K562 (cell line): ENCODE measurements around the gene OR4D9. TPM values are rescaled to one million over a fixed set of nuclear protein-coding genes. Genes with fewer than 3 reads are reported as not detected.

Experiments used
- EGR1 ChIP-seq: fragments of 450-650 bp; conservative IDR thresholded peaks from 2 replicates; pipeline ENCODE4 v1.6.1; 2017; ENCODE audit warnings: mild to moderate bottlenecking
- ILK ChIP-seq: fragments of 450-650 bp; IDR thresholded peaks from 2 replicates; pipeline ENCODE4 v1.6.1; 2016; ENCODE audit warnings: missing genetic modification characterization, low read depth, mild to moderate bottlenecking, missing compliant biosample characterization, moderate library complexity, borderline replicate concordance
- RFX7 ChIP-seq: fragments of 250-450 bp; sonication (Bioruptor Pico); IDR thresholded peaks from 2 replicates; pipeline ENCODE4 v1.5.1; 2021; ENCODE audit warnings: mild to moderate bottlenecking
- SAFB2 ChIP-seq: fragments of 200-400 bp; formaldehyde crosslinking; IDR thresholded peaks from 2 replicates; pipeline ENCODE4 v1.6.1; 2018; ENCODE audit warnings: borderline replicate concordance, low read length, low read depth, moderate library complexity; ENCODE audit not compliant: severe bottlenecking
- STAT5A ChIP-seq: IDR thresholded peaks from 2 replicates; pipeline ENCODE4 v1.6.1; 2012; ENCODE audit warnings: low read length, inconsistent platforms, borderline replicate concordance
- TARDBP ChIP-seq: fragments of 450-650 bp; IDR thresholded peaks from 2 replicates; pipeline ENCODE4 v1.6.1; 2016
- TEAD1 ChIP-seq, 2 experiments: fragments of 450-650 bp in 1 of 2; sonication (generic) in 1 of 2; formaldehyde crosslinking; IDR thresholded peaks; 2 replicates each; pipeline versions ENCODE4 v1.4.0 to v1.8.0; 2020 to 2022; ENCODE audit warnings: mild to moderate bottlenecking in 2 of 2, missing genetic modification reagents in 1 of 2
- TOE1 ChIP-seq, 2 experiments: fragments of 450-650 bp in 1 of 2; sonication (generic) in 1 of 2; formaldehyde crosslinking in 1 of 2; IDR thresholded peaks; 2 replicates each; pipeline versions ENCODE4 v1.7.1 to v1.8.0; 2016 to 2022; ENCODE audit warnings: borderline replicate concordance in 2 of 2, mild to moderate bottlenecking in 2 of 2, antibody characterized with exemption in 1 of 2, inconsistent platforms in 1 of 2, low read depth in 1 of 2, missing genetic modification reagents in 1 of 2, moderate library complexity in 1 of 2
- ZNF175 ChIP-seq: fragments of 200-800 bp; sonication (Bioruptor generic); IDR thresholded peaks from 2 replicates; pipeline ENCODE4 v1.6.1; 2016; ENCODE audit warnings: low read depth, mild to moderate bottlenecking, missing genetic modification characterization, missing compliant biosample characterization
- ZNF263 ChIP-seq: sonication (generic); formaldehyde crosslinking; IDR thresholded peaks from 2 replicates; pipeline ENCODE4 v1.8.0; 2022; ENCODE audit warnings: mild to moderate bottlenecking, missing genetic modification reagents, borderline replicate concordance
- ZNF407 ChIP-seq: fragments of 450-650 bp; IDR thresholded peaks from 2 replicates; pipeline ENCODE4 v1.6.1; 2016; ENCODE audit warnings: low read depth
- ZNF668 ChIP-seq: fragments of 250-450 bp; sonication (Bioruptor Pico); IDR thresholded peaks from 2 replicates; pipeline ENCODE4 v1.8.0; 2022; ENCODE audit warnings: mild to moderate bottlenecking, inconsistent platforms
- ZSCAN32 ChIP-seq: fragments of 450-650 bp; formaldehyde crosslinking; IDR thresholded peaks from 2 replicates; pipeline ENCODE4 v1.4.0; 2020; ENCODE audit warnings: mild to moderate bottlenecking, moderate library complexity
- polyA plus RNA-seq, 8 experiments: library from polyadenylated mRNA; depleted of rRNA in 4 of 8; stranded (reverse) in 5 of 8; unstranded in 3 of 8; fragments of >200 nt; fragmentation: Nextera tagmentation in 2 of 8; fragmentation: Illumina TruSeq in 1 of 8; extraction: Ambion mirVana in 2 of 8; extraction: Trizol in 1 of 8; gene quantifications; 2 replicates each; pipeline versions ENCODE4 v1.2.1 to v1.2.3, GENCODE V29; 2011 to 2014; ENCODE audit warnings: inconsistent platforms in 1 of 8, missing spikeins in 1 of 8
- total RNA-seq, 7 experiments: library from RNA; depleted of rRNA in 6 of 7; stranded (reverse); fragments of >200 nt in 6 of 7; fragmentation: Illumina TruSeq in 2 of 7; extraction: Trizol in 2 of 7; gene quantifications; 2 replicates each; pipeline versions ENCODE4 v1.2.1 to v1.2.3, GENCODE V29; 2011 to 2021; ENCODE audit warnings: low replicate concordance in 1 of 7
- TF ChIP-seq, protein P1 (sequence below): fragments of 450-650 bp; formaldehyde crosslinking; IDR thresholded peaks from 2 replicates; pipeline ENCODE4 v1.4.0; 2022; ENCODE audit warnings: missing genetic modification characterization
- TF ChIP-seq, protein P2 (sequence below): sonication (generic); formaldehyde crosslinking; IDR thresholded peaks from 2 replicates; pipeline ENCODE4 v1.8.0; 2022; ENCODE audit warnings: mild to moderate bottlenecking, missing genetic modification reagents

The OR4D9 gene
- total and polyA plus RNA-seq, 9 of the 15 experiments (the other 6 are each of a cell fraction or from before 2014, with no cell fraction given) = not detected

GRCh38 chr11:59545179-59546020 lies 34.1 kb downstream of the OR4D9 start (continued):
- TF ChIP-seq, protein P1, sequence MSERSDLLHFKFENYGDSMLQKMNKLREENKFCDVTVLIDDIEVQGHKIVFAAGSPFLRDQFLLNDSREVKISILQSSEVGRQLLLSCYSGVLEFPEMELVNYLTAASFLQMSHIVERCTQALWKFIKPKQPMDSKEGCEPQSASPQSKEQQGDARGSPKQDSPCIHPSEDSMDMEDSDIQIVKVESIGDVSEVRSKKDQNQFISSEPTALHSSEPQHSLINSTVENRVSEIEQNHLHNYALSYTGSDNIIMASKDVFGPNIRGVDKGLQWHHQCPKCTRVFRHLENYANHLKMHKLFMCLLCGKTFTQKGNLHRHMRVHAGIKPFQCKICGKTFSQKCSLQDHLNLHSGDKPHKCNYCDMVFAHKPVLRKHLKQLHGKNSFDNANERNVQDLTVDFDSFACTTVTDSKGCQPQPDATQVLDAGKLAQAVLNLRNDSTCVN (CRISPR knock-in tag) = no peak
- TF ChIP-seq SAFB2 (no peak), ZNF668 (CRISPR knock-in tag) (peak; percentile 61; the same call in 1 of the 2 replicates), ZNF407 (no peak), EGR1 (no peak), ZNF175 (CRISPR knock-in tag) (peak; percentile 54; the same call in 1 of the 2 replicates), RFX7 (CRISPR knock-in tag) (no peak), TARDBP (0 out of 2 replicates have a peak, but pooled peaks have one; percentile 37), TOE1 (IDR thresholded peaks at IDR 0.05; ENCODE audit: borderline replicate concordance) (peak; percentile 87; the same call in 1 of the 2 replicates), TOE1 (CRISPR knock-in tag; IDR thresholded peaks at IDR 0.05; ENCODE audit: borderline replicate concordance, low read depth) (no peak), ZNF263 (CRISPR knock-in tag) (no peak), TEAD1 (CRISPR knock-in tag; IDR thresholded peaks at IDR 0.05) (peak in 1 of 2 experiments; percentile 32; a peak in 1 of 4 replicates), ILK (tag) (no peak), ZSCAN32 (CRISPR knock-in tag) (no peak), STAT5A (no peak; the same call in 1 of the 2 replicates)
- TF ChIP-seq, protein P2, sequence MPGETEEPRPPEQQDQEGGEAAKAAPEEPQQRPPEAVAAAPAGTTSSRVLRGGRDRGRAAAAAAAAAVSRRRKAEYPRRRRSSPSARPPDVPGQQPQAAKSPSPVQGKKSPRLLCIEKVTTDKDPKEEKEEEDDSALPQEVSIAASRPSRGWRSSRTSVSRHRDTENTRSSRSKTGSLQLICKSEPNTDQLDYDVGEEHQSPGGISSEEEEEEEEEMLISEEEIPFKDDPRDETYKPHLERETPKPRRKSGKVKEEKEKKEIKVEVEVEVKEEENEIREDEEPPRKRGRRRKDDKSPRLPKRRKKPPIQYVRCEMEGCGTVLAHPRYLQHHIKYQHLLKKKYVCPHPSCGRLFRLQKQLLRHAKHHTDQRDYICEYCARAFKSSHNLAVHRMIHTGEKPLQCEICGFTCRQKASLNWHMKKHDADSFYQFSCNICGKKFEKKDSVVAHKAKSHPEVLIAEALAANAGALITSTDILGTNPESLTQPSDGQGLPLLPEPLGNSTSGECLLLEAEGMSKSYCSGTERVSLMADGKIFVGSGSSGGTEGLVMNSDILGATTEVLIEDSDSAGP = no peak
